HUES48 (cell line): Measurements from ENCODE around the gene C4BPB.

Source experiments
- H3K27ac ChIP-seq: one replicate; pipeline ENCODE4 v1.7.0; 2013; ENCODE audit warnings: low read depth, low read length, inconsistent platforms
- H3K27me3 ChIP-seq: 2 replicates; pipeline ENCODE4 v1.6.1; 2013; ENCODE audit warnings: mild to moderate bottlenecking, low read length; ENCODE audit not compliant: control insufficient read depth, insufficient read depth
- H3K36me3 ChIP-seq: 2 replicates; pipeline ENCODE4 v1.6.1; 2013; ENCODE audit warnings: low read length; ENCODE audit not compliant: control insufficient read depth, insufficient read depth
- H3K4me1 ChIP-seq: 2 replicates; pipeline ENCODE4 v1.6.1; 2013; ENCODE audit warnings: mild to moderate bottlenecking, low read length; ENCODE audit not compliant: control insufficient read depth, insufficient read depth
- H3K4me3 ChIP-seq: 2 replicates; pipeline ENCODE4 v1.5.1; 2013; ENCODE audit warnings: mild to moderate bottlenecking, low read depth, low read length
- H3K9ac ChIP-seq: 2 replicates; pipeline ENCODE4 v1.6.1; 2013; ENCODE audit warnings: mild to moderate bottlenecking, low read depth, low read length, moderate library complexity
- H3K9me3 ChIP-seq: 2 replicates; pipeline ENCODE4 v1.6.1; 2013; ENCODE audit warnings: low read length; ENCODE audit not compliant: control insufficient read depth, insufficient read depth

Gene C4BPB

DNA sequence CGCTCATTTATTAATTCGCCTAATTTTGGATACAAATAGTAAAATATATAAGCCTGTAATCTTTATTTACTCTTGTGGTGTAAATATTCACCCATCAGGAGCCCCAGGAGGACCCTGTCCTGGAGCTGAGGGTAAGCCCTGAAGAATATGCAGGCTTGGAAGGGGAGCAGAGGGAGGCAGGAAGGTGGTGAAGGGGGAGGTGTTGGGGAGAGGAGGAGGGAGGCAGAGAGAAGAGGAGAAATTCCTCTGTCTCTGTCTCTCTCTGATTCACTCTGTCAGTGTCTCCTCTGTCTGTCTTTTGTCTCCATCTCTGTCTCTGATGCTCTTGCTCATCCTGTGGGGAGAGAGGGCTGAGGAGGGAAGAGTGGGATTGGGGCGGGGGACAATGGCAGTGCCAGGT, 2.8 kb upstream of the C4BPB start:
- H3K27ac ChIP-seq, result no peak overlapping the region
- H3K36me3 ChIP-seq, result no peaks in the 10 kb centered on the region
- no peak overlapping the region for H3K9ac ChIP-seq
- no peaks in the 10 kb centered on the region; the same call in 1 of the 2 replicates for H3K4me1 ChIP-seq
- H3K27me3 ChIP-seq, result no peaks in the 10 kb centered on the region
- H3K4me3 ChIP-seq, result no peak overlapping the region
- no peaks in the 10 kb centered on the region for H3K9me3 ChIP-seq

DNA sequence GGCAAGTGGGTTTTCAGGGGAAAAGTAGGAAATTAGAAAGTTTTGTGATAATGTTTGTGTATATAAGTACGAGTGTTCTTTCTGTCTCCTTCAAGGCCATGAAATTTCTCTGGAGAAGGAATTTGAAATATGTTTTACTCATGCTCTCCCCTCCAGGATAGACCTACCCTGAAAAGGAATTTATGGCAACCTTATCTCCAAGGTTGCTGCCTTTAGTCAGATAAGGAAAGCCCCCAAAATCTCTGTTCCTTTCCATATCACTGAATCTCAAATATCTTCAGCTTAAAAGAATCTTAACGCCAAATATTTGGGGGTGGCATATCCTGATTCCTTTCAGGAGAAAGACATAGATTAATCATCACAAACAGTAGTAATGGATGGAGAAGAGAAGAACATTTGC, 499 bp upstream of the C4BPB start:
- H3K36me3 ChIP-seq, result no peaks in the 10 kb centered on the region
- H3K4me1 ChIP-seq, result no peaks in the 10 kb centered on the region; the same call in 1 of the 2 replicates
- H3K9ac ChIP-seq, result no peak overlapping the region
- no peak overlapping the region for H3K27ac ChIP-seq
- no peaks in the 10 kb centered on the region for H3K9me3 ChIP-seq
- no peak overlapping the region for H3K4me3 ChIP-seq
- H3K27me3 ChIP-seq, result no peaks in the 10 kb centered on the region

DNA sequence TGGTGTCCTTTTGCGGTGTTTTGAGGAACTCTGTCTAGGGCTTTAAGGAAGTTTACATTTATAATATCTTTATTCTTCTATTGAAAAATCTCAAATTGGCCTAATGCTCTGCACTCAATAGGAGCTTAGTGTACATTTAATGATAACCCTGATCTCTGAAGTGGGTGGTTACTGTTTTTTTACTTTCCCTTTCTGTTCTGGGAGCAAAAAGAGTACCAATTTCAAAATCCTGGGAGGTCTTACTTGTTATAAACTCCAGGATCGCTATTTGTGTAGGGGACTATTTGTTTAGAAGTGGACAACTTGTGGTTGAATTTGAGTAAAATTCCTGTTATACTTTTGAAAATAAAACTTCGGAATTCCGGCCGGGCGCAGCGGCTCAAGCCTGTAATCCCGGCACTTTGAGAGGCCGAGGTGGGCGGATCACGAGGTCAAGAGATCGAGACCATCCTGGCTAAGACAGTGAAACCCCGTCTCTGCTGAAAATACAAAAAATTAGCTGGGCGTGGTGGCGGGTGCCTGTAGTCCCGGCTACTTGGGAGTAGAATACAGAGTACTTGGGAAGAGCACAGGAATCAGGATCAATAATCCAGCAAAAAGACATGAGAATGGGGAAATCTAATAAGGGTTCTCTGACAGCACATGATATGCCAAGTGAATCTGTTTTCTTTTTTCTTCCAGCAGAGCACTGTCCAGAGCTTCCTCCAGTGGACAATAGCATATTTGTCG, 1.1 kb downstream of the C4BPB start:
- Histone ChIP-seq H3K27ac (no peak overlapping the region), H3K4me1 (no peaks in the 10 kb centered on the region; the same call in 1 of the 2 replicates), H3K9ac (no peak overlapping the region), H3K4me3 (no peak overlapping the region), H3K27me3 (no peaks in the 10 kb centered on the region), H3K9me3 (no peaks in the 10 kb centered on the region), H3K36me3 (no peaks in the 10 kb centered on the region)

DNA sequence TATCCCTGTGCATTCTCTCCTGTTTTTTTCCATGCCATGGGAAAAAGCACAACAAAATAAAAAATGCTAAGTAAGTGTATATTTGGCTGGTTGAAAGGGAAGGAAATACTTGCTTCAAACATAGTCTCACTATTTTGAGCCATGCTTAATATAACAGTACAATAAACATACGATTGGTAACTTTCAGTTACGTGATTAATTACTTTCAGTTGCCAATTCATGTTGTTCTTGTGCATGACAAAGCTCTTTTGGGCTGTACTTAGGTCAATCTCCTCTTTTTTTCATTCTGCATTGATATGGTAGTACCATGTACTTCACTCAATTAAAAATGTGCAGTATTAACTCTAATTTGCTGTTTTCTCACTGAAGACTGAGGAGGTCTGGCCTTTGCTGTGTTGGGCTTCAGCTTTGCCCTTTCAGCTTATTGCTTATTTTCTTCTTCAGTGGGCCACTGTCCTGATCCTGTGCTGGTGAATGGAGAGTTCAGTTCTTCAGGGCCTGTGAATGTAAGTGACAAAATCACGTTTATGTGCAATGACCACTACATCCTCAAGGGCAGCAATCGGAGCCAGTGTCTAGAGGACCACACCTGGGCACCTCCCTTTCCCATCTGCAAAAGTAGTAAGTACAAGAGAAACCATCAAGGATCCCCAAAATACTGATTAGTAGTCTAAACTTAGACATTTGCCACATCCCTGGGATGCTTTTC, 2.7 kb downstream of the C4BPB start:
- Histone ChIP-seq H3K27ac (no peak overlapping the region), H3K4me1 (no peaks in the 10 kb centered on the region), H3K36me3 (no peaks in the 10 kb centered on the region), H3K4me3 (no peak overlapping the region), H3K9ac (no peak overlapping the region), H3K9me3 (no peaks in the 10 kb centered on the region), H3K27me3 (no peaks in the 10 kb centered on the region)

DNA sequence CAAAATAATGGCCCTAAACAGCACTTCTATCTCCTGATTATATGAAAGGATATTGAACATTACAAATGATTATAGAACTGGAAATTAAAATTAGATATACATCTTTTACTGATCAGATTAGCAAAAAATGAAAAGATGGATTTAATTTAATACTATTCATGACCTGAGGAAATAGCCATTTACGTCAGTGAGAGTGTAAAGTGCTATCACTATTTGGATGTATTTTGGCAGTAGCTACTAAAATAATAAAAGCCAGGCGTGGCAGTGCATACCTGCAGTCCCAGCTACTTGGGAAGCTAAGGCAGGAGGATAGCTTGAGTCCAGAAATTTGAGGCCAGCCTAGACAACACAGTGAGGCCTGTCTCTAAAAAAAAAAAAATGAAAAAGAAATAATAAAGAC, 5.3 kb downstream of the C4BPB start:
- H3K9ac ChIP-seq, result no peak overlapping the region
- no peaks in the 10 kb centered on the region for H3K27me3 ChIP-seq
- no peaks in the 10 kb centered on the region for H3K4me1 ChIP-seq
- H3K36me3 ChIP-seq, result no peaks in the 10 kb centered on the region; the same call in 1 of the 2 replicates
- H3K27ac ChIP-seq, result no peak overlapping the region
- peaks cover 14% of the 10 kb centered on the region for H3K9me3 ChIP-seq
- no peak overlapping the region for H3K4me3 ChIP-seq

DNA sequence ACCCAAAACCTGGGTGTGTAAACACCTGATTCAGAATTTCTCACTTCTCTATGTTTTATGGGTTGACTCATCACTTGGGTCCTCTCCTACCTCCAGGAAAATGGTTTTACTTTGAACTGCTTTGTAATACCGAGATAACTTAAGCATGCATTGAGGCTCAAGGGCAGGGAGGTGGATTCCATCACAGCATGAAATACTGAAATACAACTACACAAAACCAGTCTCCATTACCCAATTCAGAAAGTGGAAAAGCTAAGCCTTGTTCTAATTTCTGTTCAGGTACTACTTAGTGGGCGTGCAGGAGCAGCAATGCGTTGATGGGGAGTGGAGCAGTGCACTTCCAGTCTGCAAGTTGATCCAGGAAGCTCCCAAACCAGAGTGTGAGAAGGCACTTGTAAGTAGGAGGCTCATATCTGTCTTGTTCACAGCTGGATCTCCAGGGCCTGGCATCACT, 9.2 kb downstream of the C4BPB start:
- Histone ChIP-seq H3K4me1 (no peaks in the 10 kb centered on the region), H3K9ac (no peak overlapping the region)

DNA sequence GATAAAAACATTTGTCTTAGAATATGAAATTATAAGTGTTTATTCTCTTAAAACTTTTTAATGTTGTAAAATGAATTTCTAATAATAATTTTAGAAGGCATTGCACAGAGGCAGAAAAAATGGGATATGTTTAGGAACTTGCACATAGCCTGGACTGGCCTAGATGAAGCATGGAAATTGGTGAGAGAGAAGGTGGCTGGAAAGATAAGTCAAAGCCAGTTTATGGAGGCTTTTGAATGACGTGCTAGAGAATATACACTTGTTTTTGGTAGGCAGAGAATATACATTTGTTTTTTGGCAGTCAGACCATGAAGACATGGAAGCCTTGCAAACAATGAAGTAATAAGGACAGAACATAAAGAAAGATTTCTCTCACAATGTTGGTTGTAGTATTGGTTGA, 13.1 kb downstream of the C4BPB start:
- peaks cover 18% of the 10 kb centered on the region for H3K9me3 ChIP-seq
- H3K4me3 ChIP-seq, result no peak overlapping the region
- no peak overlapping the region for H3K9ac ChIP-seq
- H3K4me1 ChIP-seq, result no peaks in the 10 kb centered on the region
- no peaks in the 10 kb centered on the region; the same call in 1 of the 2 replicates for H3K36me3 ChIP-seq
- no peaks in the 10 kb centered on the region for H3K27me3 ChIP-seq
- H3K27ac ChIP-seq, result no peak overlapping the region

More for the DNA sequence above, 9.2 kb downstream of the C4BPB start:
- no peak overlapping the region for H3K27ac ChIP-seq
- H3K27me3 ChIP-seq, result no peaks in the 10 kb centered on the region
- H3K9me3 ChIP-seq, result peaks cover 18% of the 10 kb centered on the region
- no peaks in the 10 kb centered on the region; the same call in 1 of the 2 replicates for H3K36me3 ChIP-seq
- H3K4me3 ChIP-seq, result no peak overlapping the region

DNA sequence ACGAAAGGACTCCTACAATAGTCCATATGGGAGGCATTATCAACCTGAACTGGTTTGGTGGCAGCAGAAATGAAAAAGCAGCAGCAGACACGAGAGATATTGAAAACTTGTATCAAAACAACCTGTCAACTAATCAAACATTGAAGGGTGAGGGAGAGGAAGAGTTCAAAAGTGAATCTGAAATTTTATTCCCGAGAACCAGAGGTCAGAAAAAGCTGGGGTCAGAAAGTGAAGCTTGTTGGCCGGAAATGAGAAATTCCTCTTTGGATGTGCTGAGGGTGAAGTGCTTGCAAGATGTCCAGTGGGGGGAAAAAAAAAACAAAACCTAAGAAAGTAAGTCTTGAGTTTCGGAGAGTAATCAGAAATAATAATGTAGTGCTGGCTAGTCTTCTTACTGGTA, 13.5 kb downstream of the C4BPB start:
- H3K27ac ChIP-seq, result no peak overlapping the region
- H3K4me3 ChIP-seq, result no peak overlapping the region
- H3K9ac ChIP-seq, result no peak overlapping the region
- no peaks in the 10 kb centered on the region for H3K27me3 ChIP-seq
- H3K4me1 ChIP-seq, result no peaks in the 10 kb centered on the region
- no peaks in the 10 kb centered on the region; the same call in 1 of the 2 replicates for H3K36me3 ChIP-seq
- H3K9me3 ChIP-seq, result peaks cover 18% of the 10 kb centered on the region

DNA sequence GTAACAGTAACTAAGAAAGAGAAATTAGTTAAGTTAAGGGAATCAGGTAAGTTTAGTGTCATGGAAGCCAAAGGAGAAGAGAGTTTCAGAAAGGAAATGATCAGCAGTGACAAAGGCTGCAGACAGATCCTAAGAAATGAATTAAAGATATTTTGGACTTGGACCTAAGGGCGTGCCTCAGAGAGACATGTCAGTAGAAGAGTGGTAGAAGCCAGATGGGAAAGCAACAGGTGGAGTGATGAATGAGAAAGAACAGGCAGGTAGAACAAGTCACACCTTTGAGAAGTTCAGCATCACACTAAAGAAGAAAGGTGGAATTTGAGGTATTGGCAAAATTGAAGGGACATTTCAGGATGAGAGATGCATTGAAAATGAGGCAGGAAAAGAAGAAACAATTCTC, 14.0 kb downstream of the C4BPB start:
- H3K36me3 ChIP-seq, result no peaks in the 10 kb centered on the region; the same call in 1 of the 2 replicates
- no peaks in the 10 kb centered on the region for H3K27me3 ChIP-seq
- H3K9ac ChIP-seq, result no peak overlapping the region
- no peak overlapping the region for H3K4me3 ChIP-seq
- no peak overlapping the region for H3K27ac ChIP-seq
- H3K4me1 ChIP-seq, result no peaks in the 10 kb centered on the region
- peaks cover 15% of the 10 kb centered on the region for H3K9me3 ChIP-seq

DNA sequence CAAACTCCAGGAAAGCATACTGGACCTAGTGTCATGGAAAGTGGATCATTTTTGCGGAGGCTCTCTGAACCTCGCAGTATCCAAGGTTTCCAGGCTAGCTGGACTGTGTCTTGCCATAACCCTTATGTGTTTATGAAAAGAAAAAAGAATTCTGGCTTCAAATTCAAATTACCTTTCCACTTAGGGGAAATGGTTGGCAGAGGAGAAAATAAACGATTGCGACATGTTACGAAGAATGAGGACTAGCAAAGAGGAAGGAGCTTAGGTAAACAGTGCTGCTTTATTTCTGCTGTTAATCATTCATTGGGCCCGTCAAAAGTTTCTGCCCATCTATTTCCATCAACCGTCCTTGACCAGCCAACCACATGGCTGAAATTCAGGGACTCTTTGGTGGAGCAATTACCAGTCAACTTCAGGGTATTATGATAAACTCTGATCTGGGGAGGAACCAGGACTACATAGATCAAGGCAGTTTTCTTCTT, 15.3 kb downstream of the C4BPB start, which contains the start of gene C4BPA:
Gene C4BPA, plus strand, starts transcription at position 342 of the 482 bp plus-strand sequence. CDS start 8,793 bp downstream, outside the sequence.
- H3K27ac ChIP-seq, result no peak within 1 kb of the TSS
- H3K4me3 ChIP-seq, result no peak within 1 kb of the TSS
- no peaks in the 10 kb centered on the region for H3K36me3 ChIP-seq
- H3K9me3 ChIP-seq, result peaks cover 4% of the 10 kb centered on the region; the same call in 1 of the 2 replicates
- H3K4me1 ChIP-seq, result no peaks in the 10 kb centered on the region
- no peaks in the 10 kb centered on the region for H3K27me3 ChIP-seq
- no peak within 1 kb of the TSS for H3K9ac ChIP-seq

DNA sequence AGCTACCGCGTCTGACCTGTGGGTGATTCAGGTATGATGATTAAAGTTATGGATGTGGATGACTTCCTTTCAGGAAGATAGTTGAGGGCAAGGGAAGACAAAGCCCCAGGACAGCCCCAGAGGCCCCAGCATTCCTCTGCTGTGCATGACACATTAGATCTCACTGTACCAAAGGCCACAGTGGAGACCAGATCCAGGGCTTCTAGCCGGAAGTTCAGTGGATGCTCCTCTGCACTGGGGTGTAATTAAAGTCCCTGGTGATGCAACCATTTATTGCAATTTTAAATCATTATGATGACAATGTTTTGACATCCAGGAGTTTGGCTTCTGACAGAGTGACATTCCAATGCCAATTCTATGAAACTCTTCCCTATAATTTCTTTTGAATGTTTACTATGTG, 20.3 kb downstream of the C4BPB start:
- H3K27ac ChIP-seq, result no peak overlapping the region
- no peaks in the 10 kb centered on the region for H3K27me3 ChIP-seq
- H3K36me3 ChIP-seq, result no peaks in the 10 kb centered on the region
- no peaks in the 10 kb centered on the region for H3K9me3 ChIP-seq
- H3K4me1 ChIP-seq, result no peaks in the 10 kb centered on the region
- no peak overlapping the region for H3K9ac ChIP-seq
- no peak overlapping the region for H3K4me3 ChIP-seq
